HG02852 (cell line): Measurements from ENCODE around the gene MECR.

Source experiments
- ATAC-seq: cut with Tn5 transposase; IDR thresholded peaks from one replicate; pipeline ENCODE4 v1.9.1; 2021; ENCODE audit warnings: mild to moderate bottlenecking, moderate library complexity; ENCODE audit not compliant: unreplicated experiment

The MECR gene

DNA sequence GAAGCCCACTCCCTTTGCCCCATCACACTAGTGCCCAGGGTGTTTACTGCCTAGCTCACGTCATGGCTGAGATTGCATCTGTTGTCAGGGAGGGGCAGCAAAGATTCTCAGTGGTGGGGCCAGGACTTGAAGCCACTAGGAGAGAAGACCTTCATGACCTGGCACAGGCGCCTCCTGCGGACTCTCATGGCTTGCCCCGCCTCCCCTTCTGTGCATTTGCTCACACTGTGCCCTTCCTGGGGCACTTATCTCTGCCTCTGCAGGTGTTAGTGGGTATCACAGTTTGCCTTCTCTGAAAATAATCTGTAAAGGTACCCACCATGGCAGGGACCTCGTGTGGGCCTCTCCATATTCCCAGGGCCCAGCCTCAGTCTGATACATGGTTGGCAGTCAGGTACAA is 25.7 kb upstream of the MECR start:
- no peak for ATAC-seq

DNA sequence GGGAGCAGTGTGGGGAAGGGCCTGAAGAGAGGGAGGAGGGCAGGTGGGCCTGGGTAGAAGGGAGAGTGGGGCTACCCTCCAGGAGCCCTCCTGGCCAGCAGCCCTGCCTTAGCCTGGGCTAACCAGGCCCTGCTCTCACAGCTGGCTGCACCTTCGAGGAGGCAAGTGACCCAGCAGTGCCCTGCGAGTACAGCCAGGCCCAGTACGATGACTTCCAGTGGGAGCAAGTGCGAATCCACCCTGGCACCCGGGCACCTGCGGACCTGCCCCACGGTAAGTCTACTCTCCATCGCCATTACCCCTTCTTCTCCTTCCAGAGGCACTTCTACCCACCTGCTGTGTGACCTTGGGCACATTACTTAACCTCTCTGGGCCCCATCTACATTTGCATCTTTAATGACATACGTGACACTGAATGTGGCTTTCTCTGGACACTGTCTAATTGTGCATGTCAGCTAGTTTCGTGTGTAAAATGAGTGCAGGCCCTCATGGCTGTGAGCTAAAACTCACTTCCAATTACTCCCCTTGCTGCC is 24.5 kb upstream of the MECR start:
- ATAC-seq: no peak

DNA sequence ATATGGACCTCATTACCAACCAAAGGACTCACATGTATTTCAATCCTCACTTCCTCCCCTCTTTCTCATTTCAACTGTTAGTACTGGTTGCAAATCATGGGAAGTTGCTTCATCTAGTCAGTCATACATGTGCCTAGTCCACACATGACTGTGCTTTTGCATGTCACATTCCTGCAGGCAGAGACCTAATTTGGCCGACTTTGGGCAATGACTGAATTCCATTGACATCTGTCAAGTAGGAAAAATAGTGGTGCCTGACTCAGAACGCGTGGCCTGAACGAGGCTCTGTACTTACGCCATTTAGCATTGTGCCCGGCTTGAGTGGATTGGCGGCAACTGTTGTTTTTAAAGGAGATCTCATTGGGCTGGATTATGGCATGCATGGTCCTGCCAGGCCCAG is 23.6 kb upstream of the MECR start:
- ATAC-seq: no peak

DNA sequence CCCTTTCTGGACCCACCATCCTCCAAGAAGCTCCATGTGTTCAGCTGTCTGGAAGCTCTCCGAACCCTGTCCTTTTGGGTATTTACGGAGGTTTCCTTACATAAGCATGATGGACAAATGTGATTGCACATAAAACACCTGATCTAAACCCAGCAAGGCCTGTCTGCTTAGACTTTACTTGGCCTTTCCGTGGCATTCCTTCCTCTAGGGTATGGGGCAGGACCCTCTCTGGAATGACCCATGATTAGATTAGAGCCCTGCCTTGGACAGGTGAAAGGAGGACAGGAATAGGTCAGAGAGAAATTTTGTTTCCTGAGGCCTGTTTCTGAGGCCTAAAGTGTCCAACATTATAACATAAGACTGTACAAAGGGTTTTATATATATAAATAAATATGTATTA is 22.4 kb upstream of the MECR start:
- no peak for ATAC-seq

DNA sequence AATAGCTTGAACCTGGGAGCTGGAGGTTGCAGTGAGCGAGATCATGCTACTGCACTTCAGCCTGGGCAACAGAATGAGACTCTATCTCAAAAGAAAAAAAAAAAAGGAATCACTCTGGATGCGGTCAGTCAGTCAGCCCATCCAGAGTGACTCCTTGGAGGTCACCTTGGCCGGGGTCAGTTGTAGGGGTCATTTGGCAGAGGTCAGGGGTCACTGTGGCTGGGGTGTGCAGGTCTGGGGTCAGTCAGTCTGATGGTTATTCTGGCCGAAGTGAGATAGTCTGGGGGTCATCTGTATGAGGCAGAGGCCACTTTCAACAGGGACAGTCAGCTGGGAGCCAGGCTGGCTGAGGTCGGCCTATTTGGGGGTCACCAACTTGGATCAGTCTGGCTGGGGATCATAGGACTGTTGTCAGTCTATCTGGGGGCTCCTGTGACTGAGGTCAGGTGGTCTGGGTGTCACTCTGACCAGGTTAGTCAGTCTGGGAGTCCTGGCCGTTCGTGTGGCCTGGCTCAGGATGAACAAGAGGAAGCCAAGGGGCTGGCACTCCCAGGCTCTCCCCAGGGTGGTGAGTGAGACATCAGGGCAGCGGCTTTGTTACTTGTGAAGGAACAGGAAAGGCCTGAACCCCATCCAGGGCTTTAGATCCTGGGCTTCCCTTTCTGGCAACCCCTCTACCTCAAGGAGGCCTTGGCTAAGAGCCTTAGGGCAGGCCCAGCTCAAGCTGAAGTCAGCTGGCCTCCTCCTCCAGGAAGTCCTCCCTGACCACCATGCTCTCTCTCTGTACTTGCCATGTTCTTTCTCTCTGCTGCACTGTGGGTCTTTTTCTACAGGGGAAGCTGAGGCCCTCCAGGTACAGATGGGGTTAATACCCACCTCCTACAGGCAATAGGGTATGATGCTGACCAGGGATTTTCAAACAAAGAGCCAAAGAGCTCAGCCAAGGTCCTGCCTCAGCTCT is 20.7 kb upstream of the MECR start:
- no peak for ATAC-seq

DNA sequence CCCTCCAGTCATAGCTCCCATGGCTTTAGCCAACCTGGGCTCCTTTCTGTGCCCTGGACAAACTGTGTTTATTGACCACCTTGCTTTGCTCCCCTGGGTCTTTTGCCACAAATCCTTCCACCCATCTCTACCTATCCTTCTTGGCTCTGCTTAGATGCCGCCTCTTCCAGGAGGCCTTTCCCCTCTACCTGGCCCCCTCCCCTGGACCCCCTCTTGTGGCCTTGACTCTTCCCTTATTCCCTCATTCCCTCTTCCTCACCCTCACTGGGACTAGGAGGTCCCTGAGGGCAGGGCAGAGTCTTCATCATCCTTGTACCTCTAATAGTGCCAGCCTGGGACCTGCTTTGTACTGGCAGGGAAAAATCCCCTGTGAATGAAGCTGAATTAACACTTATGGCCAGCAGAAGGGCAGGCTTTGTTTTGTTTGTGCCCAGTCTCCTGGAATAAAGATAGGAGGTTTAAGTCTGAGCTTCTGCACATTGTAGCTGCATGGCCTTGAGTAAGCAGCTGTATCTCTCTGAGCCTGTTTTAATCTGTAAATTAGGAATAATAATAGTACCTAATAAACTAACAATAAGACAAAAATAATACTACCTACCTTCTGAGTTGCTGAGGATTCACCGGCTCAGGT is 19.3 kb upstream of the MECR start:
- ATAC-seq: no peak

DNA sequence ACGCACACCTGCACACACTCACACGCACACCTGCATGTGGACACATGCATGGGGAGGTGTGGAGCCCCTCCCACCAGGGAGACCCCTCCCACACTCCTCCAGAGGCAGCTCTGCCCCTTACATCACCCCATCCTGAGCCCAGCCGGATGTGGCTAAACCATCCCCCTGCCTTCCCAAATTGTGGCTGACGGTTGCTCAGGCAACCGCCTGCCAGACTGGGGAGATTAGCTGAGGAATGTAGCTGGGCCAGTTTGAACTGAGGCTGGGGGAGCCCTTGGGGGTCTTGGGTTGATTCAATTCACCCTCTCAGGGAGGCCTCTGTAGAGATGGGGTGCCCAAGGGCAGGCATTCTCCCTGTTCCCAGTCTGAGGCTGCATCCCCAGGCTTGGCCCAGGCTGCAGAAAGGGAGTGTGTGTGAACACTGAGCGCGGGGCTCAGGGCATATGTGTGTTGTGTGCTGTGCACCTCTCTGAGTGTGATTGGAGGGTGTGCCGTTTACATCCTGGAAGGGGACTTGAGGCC is 18.5 kb upstream of the MECR start:
- no peak for ATAC-seq

DNA sequence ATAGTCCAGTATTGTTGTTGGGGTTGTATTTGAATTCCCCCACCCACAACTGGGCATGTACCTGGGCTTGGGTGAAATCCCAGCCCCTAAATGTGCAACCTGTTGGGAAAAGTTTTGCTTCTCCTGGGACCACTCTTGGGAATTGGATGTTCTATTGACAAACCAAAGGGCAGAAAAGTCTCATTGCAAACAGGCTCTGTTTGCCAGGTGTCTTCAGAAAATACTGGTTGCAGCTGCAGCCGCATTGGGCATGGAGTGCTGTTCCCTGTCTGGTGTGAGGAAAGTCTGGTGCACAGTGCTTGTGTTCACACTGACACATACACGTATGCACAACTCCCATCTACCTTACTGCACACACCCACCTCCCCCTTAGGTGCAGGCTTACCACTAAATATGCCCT is 17.7 kb upstream of the MECR start:
- no peak for ATAC-seq

DNA sequence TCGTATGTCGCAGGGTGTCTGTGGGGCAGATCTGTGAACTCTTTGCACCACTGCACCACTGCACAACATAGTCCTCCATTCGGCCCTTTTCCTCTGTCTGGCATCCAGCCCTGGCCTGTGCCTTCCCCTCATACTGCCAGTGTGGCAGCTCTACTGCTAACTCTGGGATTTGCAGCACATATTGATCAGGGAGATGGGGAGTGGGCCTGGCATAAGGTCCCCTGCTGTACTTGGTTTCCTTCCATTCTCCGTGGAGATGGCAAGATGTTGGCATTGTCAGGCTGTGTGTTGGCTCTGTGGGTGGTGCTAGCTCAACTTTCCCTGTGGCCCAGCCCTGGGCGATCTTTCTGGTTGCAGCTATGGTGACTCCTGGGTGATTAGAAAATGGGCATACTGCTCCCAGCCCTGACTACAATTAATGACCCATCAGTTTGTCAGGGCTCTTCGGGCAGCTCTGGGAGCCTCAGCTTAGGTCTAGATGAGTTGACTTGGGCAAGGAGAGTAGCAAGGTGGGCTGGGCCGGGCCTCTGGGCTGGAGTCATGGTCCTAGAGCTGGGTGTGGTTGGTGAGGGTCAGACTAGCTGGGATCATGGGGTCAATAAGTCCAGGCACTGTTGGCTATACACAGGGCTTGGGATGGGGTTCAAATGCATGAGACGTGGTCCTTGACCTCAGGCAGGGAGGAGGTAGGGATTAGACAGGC is 17.0 kb upstream of the MECR start:
- no peak for ATAC-seq

DNA sequence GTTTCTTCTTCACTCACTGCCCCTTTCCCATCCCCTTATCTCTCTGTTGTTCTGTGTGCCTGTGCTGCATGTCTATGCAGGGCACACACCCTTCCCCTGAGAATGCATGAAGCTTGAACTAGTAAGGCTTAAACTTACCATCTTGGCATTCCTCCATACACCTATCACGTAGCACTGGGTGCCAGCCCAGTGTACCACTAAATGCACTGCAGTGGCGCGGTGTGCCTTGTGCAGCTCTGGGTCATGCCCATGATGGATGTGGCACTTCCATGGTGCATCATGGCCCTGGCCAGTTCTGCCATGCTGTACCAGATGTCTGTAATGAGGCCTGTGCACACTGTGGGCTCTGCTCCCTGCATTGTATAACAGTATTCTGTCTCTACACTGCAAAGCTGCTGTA is 16.3 kb upstream of the MECR start:
- no peak for ATAC-seq

DNA sequence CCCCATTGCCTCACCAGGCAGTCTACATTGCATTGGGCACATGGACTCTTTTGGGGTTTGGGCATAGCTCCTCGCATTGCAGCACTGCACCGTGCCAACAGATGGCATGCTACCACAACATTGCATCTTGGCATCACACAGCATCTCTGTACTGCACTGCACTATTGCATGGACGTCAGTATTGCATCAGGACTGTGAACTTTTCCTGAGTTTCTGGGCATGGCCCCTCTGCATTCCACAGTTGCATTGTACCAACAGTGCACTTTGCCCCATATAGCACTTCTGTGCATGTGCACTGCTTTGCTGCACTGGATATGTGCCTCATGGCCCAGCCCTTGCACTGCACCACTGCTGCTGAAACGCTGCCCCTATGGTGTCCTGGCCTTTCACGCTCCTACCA is 15.1 kb upstream of the MECR start:
- no peak for ATAC-seq

DNA sequence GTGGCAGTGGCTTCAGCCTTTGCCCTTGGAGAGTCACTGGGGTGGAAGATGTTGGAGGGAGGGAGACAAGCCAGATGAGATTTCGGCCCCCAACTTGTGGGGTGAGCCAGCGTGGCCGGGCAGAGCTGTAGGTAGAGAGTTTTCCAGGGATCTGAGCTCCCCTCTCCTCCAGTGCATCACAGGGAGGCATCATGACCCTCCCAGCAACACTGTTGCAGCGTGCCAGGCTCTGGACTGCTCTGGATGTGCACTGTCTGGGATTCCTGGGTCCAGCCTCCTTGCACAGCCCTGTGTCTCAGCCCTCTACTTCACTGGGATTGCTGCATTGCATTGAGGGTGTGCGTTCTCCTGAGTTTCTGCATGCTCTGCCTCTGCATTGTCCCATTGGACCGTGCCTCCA is 14.5 kb upstream of the MECR start:
- no peak for ATAC-seq

DNA sequence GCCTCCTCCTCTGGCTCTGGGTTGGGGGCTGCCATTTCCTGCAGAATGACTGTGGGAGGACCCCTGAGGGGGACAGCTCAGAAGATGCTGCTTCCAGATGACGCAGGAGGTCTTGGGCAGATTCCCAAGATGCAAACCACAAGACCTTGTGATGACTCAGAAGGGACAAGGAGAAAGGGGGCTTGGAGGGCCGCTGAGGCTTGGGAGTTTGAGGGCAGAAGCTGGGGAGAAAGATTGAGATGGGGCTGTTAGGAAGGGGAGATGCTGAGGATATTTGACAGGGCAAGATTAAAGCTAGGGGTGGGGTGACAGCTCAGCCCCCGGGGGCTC is 13.1 kb upstream of the MECR start:
- no peak for ATAC-seq

DNA sequence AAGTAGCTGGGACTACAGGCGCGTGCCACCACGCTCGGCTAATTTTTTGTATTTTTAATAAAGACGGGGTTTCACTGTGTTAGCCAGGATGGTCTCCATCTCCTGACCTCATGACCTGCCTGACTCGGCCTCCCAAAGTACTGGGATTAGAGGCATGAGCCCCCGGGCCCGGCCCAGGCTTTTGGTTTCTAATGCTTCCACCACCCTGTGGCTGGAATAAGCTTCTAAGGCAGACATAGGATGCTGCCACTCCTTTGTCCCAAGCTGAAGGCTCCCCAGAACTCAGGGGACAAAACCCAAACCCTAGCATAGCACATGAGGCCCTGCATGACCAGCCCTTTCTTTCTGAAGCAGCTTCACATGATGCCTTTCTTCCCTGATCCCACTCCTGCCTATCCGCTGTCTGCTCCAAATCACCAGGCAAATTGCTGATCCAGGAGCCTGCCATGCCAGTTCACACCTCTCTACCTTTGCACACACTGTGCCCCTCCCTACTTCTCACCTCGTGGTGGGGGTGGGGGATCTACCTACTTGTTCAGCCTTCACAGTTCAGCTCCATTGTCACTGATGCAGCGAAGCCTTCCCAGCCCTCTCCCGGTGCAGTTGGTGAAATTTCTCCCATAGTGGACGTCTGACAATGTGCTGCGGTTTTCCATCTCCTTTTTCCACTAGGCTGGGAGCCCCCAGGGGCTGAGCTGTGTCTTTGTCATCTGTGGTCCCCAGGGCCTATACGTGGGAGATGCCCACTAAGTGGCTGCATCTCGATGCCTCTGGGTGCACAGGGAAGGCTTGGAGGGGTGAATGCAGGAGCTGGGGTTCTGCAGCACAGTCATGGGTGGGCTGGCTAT is 12.5 kb upstream of the MECR start:
- ATAC-seq: no peak

DNA sequence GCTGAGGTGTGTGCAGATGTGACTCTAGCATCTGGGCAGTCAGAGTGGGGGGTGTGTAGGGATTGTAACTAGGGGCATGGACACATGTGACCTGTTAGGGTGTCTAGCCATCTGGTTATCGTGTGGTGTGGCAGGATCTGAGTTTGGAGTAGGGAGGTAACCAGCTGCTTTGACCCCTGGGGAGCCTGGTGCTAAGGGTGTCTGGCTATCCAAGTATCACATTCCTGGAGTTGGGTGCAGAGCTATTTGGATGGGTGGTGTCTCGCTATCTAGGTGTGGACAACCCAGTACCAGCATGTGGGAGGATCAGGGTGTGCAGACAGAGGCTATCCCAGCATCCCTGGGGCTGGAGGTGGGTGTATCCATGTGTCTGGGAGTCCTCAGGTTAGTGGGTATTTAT is 10.3 kb upstream of the MECR start:
- ATAC-seq: no peak

DNA sequence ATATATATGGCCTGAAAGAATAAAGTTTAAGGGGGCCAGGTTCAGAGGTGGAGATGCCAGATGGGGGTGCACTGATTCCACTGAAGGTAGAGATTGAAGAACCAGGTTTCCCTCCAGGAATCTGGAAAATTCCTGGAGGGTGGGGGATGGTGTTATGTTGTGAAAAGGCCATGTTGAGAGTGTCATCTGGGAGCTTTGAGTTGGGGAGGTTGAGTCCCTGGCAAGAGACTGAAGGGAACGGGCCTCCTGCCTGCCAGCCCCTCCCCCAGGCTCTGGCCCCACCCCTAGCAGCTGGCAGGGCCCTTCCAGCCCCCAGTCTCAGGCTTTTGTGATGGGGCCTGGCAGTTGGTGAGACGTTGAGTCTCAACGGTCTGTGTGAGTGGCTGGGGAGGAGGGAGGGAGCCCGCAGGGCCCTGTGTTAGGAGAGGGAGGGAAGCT is 9.7 kb upstream of the MECR start:
- no peak for ATAC-seq

DNA sequence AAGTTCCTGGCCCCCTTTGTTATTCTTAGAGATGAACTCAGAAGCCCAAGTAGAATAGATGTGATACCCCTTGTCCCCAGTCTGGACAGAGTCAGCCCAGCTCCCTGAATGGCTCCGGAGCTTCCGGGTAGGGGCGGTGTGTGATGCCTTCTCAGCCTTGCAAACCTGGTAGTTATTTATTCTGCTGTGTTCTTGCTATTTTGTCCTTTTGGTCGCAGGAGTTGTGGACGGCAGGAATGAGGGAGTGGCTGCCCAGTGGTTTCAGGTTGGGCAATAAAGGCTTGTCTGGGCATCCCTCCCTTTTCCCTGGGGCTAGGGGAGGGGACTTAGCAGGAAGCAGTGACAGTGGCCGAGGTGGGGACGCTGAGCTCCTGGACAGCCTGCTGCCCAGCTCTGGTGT is 8.4 kb upstream of the MECR start:
- ATAC-seq: no peak

DNA sequence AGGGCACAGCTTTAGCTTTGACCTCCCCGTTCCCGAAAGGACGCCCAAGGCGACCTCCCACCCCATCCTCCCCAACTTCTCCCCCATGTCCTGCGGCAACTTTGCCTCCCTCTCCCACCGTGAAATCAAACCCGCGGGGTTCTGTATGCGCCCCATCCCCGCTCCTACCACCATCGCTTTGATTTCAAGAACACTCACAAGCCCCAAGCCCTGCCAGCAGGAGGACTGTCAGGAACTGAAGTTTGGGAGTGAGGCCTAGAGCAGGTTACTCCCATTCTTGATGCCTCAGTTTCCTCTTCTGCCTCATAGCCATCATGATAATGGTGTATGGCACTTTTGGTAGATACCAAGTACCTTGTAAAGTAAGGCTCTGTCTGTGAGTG is 7.9 kb upstream of the MECR start:
- no peak for ATAC-seq

DNA sequence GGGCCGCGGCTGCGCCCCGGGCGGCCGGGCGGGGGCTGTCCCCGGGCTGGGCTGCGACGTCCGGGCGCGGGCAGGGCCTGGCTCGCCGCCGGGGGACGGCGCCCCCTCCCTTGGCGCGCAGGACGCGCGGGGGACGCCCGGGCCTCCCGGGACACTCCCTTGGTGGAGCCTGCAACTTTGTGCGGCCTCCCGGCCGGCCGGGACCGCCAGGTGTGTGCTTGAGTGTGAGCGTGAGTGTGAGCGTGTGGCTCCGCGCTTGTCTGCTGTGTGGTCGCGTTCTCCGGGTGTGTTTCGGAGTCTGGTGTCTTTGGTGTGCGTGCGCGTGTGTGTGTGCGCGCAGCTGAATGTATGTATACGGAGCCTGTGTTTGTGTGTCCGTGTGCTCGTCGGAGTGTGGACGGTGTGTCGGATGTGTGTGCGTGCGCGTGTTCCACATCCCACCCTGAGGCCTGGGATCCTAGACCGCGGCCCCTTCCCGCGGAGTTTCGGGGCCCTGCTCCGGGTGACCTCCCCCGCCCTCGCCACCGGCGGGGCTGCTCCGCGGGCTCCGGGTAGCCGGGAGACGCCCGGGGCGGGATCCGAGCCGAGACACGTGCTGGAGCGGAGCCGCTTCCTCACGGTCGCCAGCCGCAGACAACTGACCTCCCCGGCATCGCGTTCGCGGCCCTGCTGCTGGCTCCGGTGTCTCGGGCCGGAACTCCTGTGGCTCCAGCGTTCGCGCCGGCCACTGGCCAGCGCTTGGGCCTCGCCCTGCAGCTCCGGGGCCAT is 7.3 kb upstream of the MECR start:
- ATAC-seq: no peak
